ENCODE results near the gene ACR. TPM values are rescaled to one million over a fixed set of nuclear protein-coding genes. Genes with fewer than 3 reads are reported as not detected.

Gene ACR
- polyA plus RNA-seq, 1 of the 3 experiments (the other 2 are of a cell fraction) = 0.15 TPM

GRCh38 chr22:50696251-50696798 lies 41.7 kb upstream of the ACR start:
- WGBS (ENCODE audit: low lambda C conversion rate) = 85% methylated on average over 20 of the region's 21 CpGs
- no peaks in the 10 kb centered on the region for H3K79me2 ChIP-seq (ENCODE audit: insufficient read depth)
- no peaks in the 10 kb centered on the region for H3K27me3 ChIP-seq (ENCODE audit: insufficient read depth)
- no peak overlapping the region; a peak in 1 of 4 replicates for H3K4me3 ChIP-seq (ENCODE audit: low read depth in 2 of 2, low read length in 1 of 2)
- peaks cover 5% of the 10 kb centered on the region; the same call in 1 of the 2 replicates for H3K9me3 ChIP-seq
- TF ChIP-seq RCOR1 (IDR thresholded peaks at IDR 0.05; ENCODE audit: low read length) (no peak), SIN3A (IDR thresholded peaks at IDR 0.05; ENCODE audit: borderline replicate concordance, low read depth, low read length) (no peak), MXI1 (IDR thresholded peaks at IDR 0.05; ENCODE audit: low read depth, low read length) (no peak), MAX (IDR thresholded peaks at IDR 0.05; ENCODE audit: low read depth) (no peak), FOXM1 (IDR thresholded peaks at IDR 0.05; ENCODE audit: low read depth) (no peak), NRF1 (IDR thresholded peaks at IDR 0.05; ENCODE audit: low read depth, low read length) (no peak), JUND (IDR thresholded peaks at IDR 0.05) (no peak), MEF2A (IDR thresholded peaks at IDR 0.05; ENCODE audit: borderline replicate concordance, low read depth) (no peak)
- TF ChIP-seq, protein P1, sequence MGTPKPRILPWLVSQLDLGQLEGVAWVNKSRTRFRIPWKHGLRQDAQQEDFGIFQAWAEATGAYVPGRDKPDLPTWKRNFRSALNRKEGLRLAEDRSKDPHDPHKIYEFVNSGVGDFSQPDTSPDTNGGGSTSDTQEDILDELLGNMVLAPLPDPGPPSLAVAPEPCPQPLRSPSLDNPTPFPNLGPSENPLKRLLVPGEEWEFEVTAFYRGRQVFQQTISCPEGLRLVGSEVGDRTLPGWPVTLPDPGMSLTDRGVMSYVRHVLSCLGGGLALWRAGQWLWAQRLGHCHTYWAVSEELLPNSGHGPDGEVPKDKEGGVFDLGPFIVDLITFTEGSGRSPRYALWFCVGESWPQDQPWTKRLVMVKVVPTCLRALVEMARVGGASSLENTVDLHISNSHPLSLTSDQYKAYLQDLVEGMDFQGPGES (IDR thresholded peaks at IDR 0.05; ENCODE audit: low read depth, low read length) = no peak
- POLR2A ChIA-PET = no interaction called here
- CTCF ChIA-PET = interaction anchor here (0.7 to 1.3 kb wide), 5 partner anchors 20 to 76 kb away, joined by 3 to 5 read pairs (median 3); no protein-coding TSS in a partner anchor
- no peaks in the 10 kb centered on the region for H4K20me1 ChIP-seq (ENCODE audit: insufficient read depth)
- H3K4me1 ChIP-seq (ENCODE audit: control insufficient read depth in 1 of 2, insufficient read depth in 2 of 2, low read depth in 1 of 2, low read length in 1 of 2) = peaks cover 0 to 4% of the 10 kb centered on the region in 2 experiments; a peak in 1 of 4 replicates
- no peak overlapping the region for H3K9ac ChIP-seq
- no peak overlapping the region for H3K27ac ChIP-seq (ENCODE audit: low read depth in 2 of 2, low read length in 1 of 2)
- no peak overlapping the region for H2AFZ ChIP-seq (ENCODE audit: low read depth)
- peaks cover 4% of the 10 kb centered on the region for H3F3A ChIP-seq (replicated peaks; ENCODE audit: insufficient read depth)
- no peaks in the 10 kb centered on the region for H3K9me2 ChIP-seq
- DNase-seq = no peak
- no peaks in the 10 kb centered on the region for H3K36me3 ChIP-seq (replicated peaks in 1 of 2; ENCODE audit: control insufficient read depth in 1 of 2, insufficient read depth in 2 of 2, low read length in 1 of 2)
- no peak overlapping the region for H3K4me2 ChIP-seq

DNA sequence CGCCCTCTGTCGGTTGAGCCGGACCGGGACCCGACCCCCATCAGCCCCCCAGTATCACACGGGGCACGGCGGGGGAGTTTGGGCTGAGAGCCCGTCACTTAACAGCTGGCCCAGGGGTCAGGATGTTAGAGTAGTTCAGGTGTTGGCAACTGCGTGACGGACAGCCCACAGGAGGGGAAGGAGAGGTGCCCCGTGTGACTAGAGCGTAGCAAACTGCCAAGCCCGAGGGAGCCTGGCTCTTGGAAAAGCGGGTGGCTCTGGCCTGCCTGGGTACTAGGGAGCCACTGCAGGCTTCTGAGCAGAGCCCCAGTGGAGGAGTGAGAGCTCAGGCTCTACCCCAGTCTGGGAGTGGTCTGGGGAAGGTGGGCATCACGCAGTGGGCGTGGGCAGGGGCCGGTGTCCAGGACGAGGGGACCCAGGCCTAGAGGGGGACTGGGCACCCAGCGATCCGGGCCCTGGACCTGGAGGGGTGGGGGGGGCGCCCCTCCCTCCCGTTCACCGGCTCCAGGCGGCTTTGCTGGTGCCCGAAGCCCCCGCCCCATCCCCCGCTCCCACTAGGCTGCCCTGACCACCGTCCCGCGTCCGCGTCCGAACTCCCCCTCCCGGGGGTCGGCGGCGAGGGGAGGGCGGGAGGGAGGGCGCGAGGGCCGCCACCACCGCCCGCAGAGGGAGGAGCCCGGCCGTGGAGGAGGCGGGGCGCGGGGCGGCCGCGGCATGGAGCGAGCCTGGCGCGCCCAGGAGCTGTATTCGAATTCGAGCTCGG lies 41.0 kb upstream of the ACR start:
- Histone ChIP-seq H2AFZ (ENCODE audit: low read depth) (no peak overlapping the region), H3K36me3 (replicated peaks in 1 of 2; ENCODE audit: control insufficient read depth in 1 of 2, insufficient read depth in 2 of 2, low read length in 1 of 2) (no peaks in the 10 kb centered on the region), H3K79me2 (ENCODE audit: insufficient read depth) (no peaks in the 10 kb centered on the region), H3F3A (replicated peaks; ENCODE audit: insufficient read depth) (no peaks in the 10 kb centered on the region), H3K9me2 (no peaks in the 10 kb centered on the region), H3K4me3 (ENCODE audit: low read depth in 2 of 2, low read length in 1 of 2) (peak overlapping the region in 1 of 2 experiments; percentile 47; a peak in 3 of 4 replicates), H3K27ac (ENCODE audit: low read depth in 2 of 2, low read length in 1 of 2) (no peak overlapping the region), H3K9ac (no peak overlapping the region), H3K4me1 (ENCODE audit: control insufficient read depth in 1 of 2, insufficient read depth in 2 of 2, low read depth in 1 of 2, low read length in 1 of 2) (peaks cover 0 to 4% of the 10 kb centered on the region in 2 experiments; a peak in 1 of 4 replicates), H3K27me3 (ENCODE audit: insufficient read depth) (no peaks in the 10 kb centered on the region), H3K9me3 (peaks cover under 1% of the 10 kb centered on the region; the same call in 1 of the 2 replicates), H4K20me1 (ENCODE audit: insufficient read depth) (no peaks in the 10 kb centered on the region), H3K4me2 (peak overlapping the region; percentile 59; the same call in 1 of the 2 replicates)
- peak; percentile 94 for DNase-seq
- no CpG with 5 or more reads among the region's 58 CpGs for WGBS (ENCODE audit: low lambda C conversion rate)
- CTCF ChIA-PET = interaction anchor here (0.8 to 1.3 kb wide), 3 partner anchors 21 to 76 kb away, joined by 3 to 5 read pairs (median 4); no protein-coding TSS in a partner anchor
- POLR2A ChIA-PET = no interaction called here
- TF ChIP-seq USF1 (IDR thresholded peaks at IDR 0.05; ENCODE audit: borderline replicate concordance, low read depth) (no peak), GATA2 (CRISPR knock-in tag; IDR thresholded peaks at IDR 0.05) (no peak), RFX5 (IDR thresholded peaks at IDR 0.05; ENCODE audit: low read length) (no peak), CHD2 (IDR thresholded peaks at IDR 0.05; ENCODE audit: low read length, partially characterized antibody) (no peak), RXRA (IDR thresholded peaks at IDR 0.05; ENCODE audit: borderline replicate concordance, low read depth) (no peak), YY1 (IDR thresholded peaks at IDR 0.05; ENCODE audit: low read depth) (no peak), REST (IDR thresholded peaks at IDR 0.05; ENCODE audit: low read depth, low read length) (no peak), CTCF (IDR thresholded peaks at IDR 0.05) (no peak)
